ENCODE results near the gene VANGL1. TPM values are rescaled to one million over a fixed set of nuclear protein-coding genes. Genes with fewer than 3 reads are reported as not detected.

Gene VANGL1
- total and polyA plus RNA-seq, 9 donors = 1.8 to 11.0 (median 8.8) TPM

GRCh38 chr1:115654125-115654524 is 12.4 kb downstream of the VANGL1 start:
- TF ChIP-seq POLR2A (IDR thresholded peaks at IDR 0.05) = no peak
- no peak for TF ChIP-seq CTCF (IDR thresholded peaks at IDR 0.05)
- TF ChIP-seq EP300 (IDR thresholded peaks at IDR 0.05) = no peak
- H3K4me3 ChIP-seq = no peak overlapping the region
- no peaks in the 10 kb centered on the region for H3K36me3 ChIP-seq
- intact Hi-C loops (cut with DNase I) = no loop called here
- 95 to 98% (median 97%) methylated on average over 3 of the region's 3 CpGs for WGBS, 3 donors
- peaks cover 15% of the 10 kb centered on the region for H3K4me1 ChIP-seq (ENCODE audit: insufficient read depth)
- no peaks in the 10 kb centered on the region for H3K9me3 ChIP-seq
- H3K27ac ChIP-seq = no peak overlapping the region
- H3K27me3 ChIP-seq = no peaks in the 10 kb centered on the region
- DNase-seq = no peak

GRCh38 chr1:115654663-115655305 is 13.0 kb downstream of the VANGL1 start:
- DNase-seq = peak in 4 of 5 donors; percentile 12 to 50 (median 44)
- Histone ChIP-seq H3K9me3 (no peaks in the 10 kb centered on the region), H3K27me3 (no peaks in the 10 kb centered on the region), H3K36me3 (no peaks in the 10 kb centered on the region), H3K4me1 (ENCODE audit: insufficient read depth) (peaks cover 12% of the 10 kb centered on the region), H3K4me3 (no peak overlapping the region), H3K27ac (no peak overlapping the region)
- 29 to 37% (median 36%) methylated on average over 14 of the region's 14 CpGs for WGBS, 3 donors
- no peak for TF ChIP-seq CTCF (IDR thresholded peaks at IDR 0.05)
- no peak for TF ChIP-seq POLR2A (IDR thresholded peaks at IDR 0.05)
- TF ChIP-seq EP300 (IDR thresholded peaks at IDR 0.05) = no peak
- intact Hi-C loops (cut with DNase I) = no loop called here

GRCh38 chr1:115655306-115655663 is 13.5 kb downstream of the VANGL1 start:
- H3K4me3 ChIP-seq = no peak overlapping the region
- intact Hi-C loops (cut with DNase I) = no loop called here
- 35 to 55% (median 41%) methylated on average over 7 of the region's 7 CpGs for WGBS, 3 donors
- peaks cover 9% of the 10 kb centered on the region for H3K4me1 ChIP-seq (ENCODE audit: insufficient read depth)
- TF ChIP-seq EP300 (IDR thresholded peaks at IDR 0.05) (no peak), POLR2A (IDR thresholded peaks at IDR 0.05) (no peak), CTCF (IDR thresholded peaks at IDR 0.05) (no peak)
- no peak overlapping the region for H3K27ac ChIP-seq
- H3K9me3 ChIP-seq = no peaks in the 10 kb centered on the region
- no peaks in the 10 kb centered on the region for H3K27me3 ChIP-seq
- no peak for DNase-seq
- H3K36me3 ChIP-seq = no peaks in the 10 kb centered on the region

GRCh38 chr1:115655916-115656315 is 14.1 kb downstream of the VANGL1 start:
- Histone ChIP-seq H3K36me3 (no peaks in the 10 kb centered on the region), H3K27ac (no peak overlapping the region), H3K4me3 (no peak overlapping the region), H3K9me3 (no peaks in the 10 kb centered on the region), H3K4me1 (ENCODE audit: insufficient read depth) (peaks cover 7% of the 10 kb centered on the region), H3K27me3 (no peaks in the 10 kb centered on the region)
- DNase-seq = no peak
- 84 to 94% (median 91%) methylated on average over 4 of the region's 4 CpGs for WGBS, 3 donors
- TF ChIP-seq CTCF (IDR thresholded peaks at IDR 0.05) (no peak), EP300 (IDR thresholded peaks at IDR 0.05) (no peak), POLR2A (IDR thresholded peaks at IDR 0.05) (no peak)
- intact Hi-C loops (cut with DNase I) = no loop called here
